HCT116 (cell line): ENCODE data around the gene RXRA.

ENCODE experiments used
- CBX3 ChIP-seq: IDR thresholded peaks from 2 replicates; pipeline ENCODE4 v1.6.1; 2012; ENCODE audit warnings: low read depth
- EZH2 ChIP-seq: fragments of 200-600 bp; sonication (generic); IDR thresholded peaks from 2 replicates; pipeline ENCODE4 v1.6.1; 2017; ENCODE audit warnings: antibody characterized with exemption, mixed run types
- SRF ChIP-seq: IDR thresholded peaks from 2 replicates; pipeline ENCODE4 v1.6.1; 2012; ENCODE audit warnings: low read depth
- TF ChIP-seq, protein P1 (sequence below): IDR thresholded peaks from 2 replicates; pipeline ENCODE4 v1.6.1; 2012; ENCODE audit warnings: low read depth
- TF ChIP-seq, protein P2 (sequence below), 3 experiments: fragments of 200-600 bp in 1 of 3; sonication (generic) in 1 of 3; IDR thresholded peaks in 2 of 3; conservative IDR thresholded peaks in 1 of 3; 2 replicates each; pipeline ENCODE4 v1.5.1; 2012 to 2017; ENCODE audit warnings: low read depth in 2 of 3, low read length in 2 of 3, antibody characterized with exemption in 1 of 3, borderline replicate concordance in 1 of 3, control low read depth in 1 of 3, mild to moderate bottlenecking in 1 of 3, mixed read lengths in 1 of 3, mixed run types in 1 of 3, moderate library complexity in 1 of 3; ENCODE audit not compliant: insufficient read depth in 1 of 3

DNA sequence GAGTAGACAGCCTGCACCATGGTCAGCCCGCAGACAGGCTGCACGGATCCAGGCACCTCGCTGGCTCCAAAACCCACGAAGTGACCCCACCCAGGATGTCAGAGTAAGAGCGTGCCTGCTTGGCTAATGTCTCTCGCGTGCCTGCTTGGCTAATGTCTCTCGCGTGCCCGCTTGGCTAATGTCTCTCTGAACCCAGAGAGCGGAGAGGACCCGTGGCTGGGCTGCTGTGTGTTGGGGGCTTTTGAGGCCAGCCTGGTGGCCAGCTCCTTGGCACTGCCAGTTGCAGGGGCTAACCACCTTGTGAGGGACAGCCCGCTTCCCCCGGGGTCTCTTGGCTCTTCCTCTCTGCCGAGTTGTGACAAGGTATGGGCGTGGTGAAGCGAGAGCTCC lies 8.9 kb upstream of the RXRA start:
- TF ChIP-seq SRF = no peak
- TF ChIP-seq CBX3 = no peak
- TF ChIP-seq, protein P1, sequence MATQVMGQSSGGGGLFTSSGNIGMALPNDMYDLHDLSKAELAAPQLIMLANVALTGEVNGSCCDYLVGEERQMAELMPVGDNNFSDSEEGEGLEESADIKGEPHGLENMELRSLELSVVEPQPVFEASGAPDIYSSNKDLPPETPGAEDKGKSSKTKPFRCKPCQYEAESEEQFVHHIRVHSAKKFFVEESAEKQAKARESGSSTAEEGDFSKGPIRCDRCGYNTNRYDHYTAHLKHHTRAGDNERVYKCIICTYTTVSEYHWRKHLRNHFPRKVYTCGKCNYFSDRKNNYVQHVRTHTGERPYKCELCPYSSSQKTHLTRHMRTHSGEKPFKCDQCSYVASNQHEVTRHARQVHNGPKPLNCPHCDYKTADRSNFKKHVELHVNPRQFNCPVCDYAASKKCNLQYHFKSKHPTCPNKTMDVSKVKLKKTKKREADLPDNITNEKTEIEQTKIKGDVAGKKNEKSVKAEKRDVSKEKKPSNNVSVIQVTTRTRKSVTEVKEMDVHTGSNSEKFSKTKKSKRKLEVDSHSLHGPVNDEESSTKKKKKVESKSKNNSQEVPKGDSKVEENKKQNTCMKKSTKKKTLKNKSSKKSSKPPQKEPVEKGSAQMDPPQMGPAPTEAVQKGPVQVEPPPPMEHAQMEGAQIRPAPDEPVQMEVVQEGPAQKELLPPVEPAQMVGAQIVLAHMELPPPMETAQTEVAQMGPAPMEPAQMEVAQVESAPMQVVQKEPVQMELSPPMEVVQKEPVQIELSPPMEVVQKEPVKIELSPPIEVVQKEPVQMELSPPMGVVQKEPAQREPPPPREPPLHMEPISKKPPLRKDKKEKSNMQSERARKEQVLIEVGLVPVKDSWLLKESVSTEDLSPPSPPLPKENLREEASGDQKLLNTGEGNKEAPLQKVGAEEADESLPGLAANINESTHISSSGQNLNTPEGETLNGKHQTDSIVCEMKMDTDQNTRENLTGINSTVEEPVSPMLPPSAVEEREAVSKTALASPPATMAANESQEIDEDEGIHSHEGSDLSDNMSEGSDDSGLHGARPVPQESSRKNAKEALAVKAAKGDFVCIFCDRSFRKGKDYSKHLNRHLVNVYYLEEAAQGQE = no peak
- TF ChIP-seq, protein P2, sequence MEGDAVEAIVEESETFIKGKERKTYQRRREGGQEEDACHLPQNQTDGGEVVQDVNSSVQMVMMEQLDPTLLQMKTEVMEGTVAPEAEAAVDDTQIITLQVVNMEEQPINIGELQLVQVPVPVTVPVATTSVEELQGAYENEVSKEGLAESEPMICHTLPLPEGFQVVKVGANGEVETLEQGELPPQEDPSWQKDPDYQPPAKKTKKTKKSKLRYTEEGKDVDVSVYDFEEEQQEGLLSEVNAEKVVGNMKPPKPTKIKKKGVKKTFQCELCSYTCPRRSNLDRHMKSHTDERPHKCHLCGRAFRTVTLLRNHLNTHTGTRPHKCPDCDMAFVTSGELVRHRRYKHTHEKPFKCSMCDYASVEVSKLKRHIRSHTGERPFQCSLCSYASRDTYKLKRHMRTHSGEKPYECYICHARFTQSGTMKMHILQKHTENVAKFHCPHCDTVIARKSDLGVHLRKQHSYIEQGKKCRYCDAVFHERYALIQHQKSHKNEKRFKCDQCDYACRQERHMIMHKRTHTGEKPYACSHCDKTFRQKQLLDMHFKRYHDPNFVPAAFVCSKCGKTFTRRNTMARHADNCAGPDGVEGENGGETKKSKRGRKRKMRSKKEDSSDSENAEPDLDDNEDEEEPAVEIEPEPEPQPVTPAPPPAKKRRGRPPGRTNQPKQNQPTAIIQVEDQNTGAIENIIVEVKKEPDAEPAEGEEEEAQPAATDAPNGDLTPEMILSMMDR (IDR thresholded peaks at IDR 0.05 in 2 of 3, conservative IDR thresholded peaks at IDR 0.05 in 1 of 3; ENCODE audit: borderline replicate concordance in 1 of 3, insufficient read depth in 1 of 3, low read depth in 2 of 3, low read length in 2 of 3) = no peak
- no peak for TF ChIP-seq EZH2
